Measurements from ENCODE around the gene ARHGEF6. TPM values are rescaled to one million over a fixed set of nuclear protein-coding genes. Genes with fewer than 3 reads are reported as not detected.
"Not testable (repeated sequence)": the region's sequence is repeated elsewhere in the genome, so short reads cannot be mapped to it uniquely, and the experiment has no call there.

Gene ARHGEF6
- total and polyA plus RNA-seq, 12 donors: 9.1 to 37.9 (median 25.0) TPM

DNA sequence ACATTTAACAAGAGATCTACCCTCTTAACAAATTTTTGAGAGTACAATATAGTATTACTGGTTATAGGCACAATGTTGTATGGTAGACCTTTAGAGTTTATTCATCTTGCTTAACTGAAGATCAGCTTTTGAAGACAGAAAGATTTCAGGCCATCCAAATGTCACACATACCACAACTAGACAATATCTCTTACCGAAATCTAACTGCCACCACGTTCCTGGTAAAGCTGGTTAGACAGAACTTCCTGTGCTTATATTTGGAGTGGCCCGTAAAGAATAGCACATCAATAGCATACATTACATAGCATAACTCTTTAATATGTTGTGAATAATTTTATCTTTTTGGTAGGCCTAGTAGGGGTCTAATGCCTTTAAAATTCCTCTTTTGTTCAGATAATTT is 29.8 kb upstream of the ARHGEF6 start:
- no peaks in the 10 kb centered on the region for H3K9me3 ChIP-seq (replicated peaks in 1 of 3)
- DNase-seq: no peak
- intact Hi-C loops (cut with DNase I): no loop called here
- no peak overlapping the region for H3K27ac ChIP-seq
- H3K36me3 ChIP-seq (replicated peaks in 1 of 2): no peaks in the 10 kb centered on the region
- H3K4me1 ChIP-seq (replicated peaks in 1 of 2): peaks cover 0 to 7% of the 10 kb centered on the region in 2 donors
- no peak for TF ChIP-seq CTCF (IDR thresholded peaks at IDR 0.05)
- no peak for TF ChIP-seq POLR2A (IDR thresholded peaks at IDR 0.05)
- no peak overlapping the region for H3K4me3 ChIP-seq
- peaks cover 5% of the 10 kb centered on the region for H3K27me3 ChIP-seq
- WGBS, 4 donors: 61 to 90% (median 71%) methylated on average over 3 of the region's 3 CpGs

DNA sequence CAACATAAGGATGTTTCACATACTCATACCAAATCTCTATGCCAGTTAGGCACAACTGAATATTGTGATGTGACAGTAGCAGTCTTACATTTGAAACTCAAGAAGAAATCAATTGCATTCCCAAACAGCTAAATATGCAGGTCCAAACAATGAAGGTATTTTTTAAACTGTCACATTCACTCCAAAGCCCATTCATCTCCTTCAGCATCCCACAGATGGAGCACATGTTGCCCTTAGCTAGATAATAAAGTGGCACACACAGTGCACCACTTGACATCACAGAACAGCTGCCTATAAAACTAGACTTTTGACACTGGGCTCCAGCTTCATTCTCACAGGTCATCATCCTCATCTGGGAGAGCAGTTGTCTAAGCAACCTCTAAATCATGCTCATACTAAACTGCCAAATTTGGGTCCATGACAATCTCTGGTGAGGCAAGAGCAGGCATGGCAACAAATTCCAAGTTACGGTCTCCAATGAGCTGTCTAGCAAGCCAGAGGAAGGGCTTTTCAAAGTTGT is 26.2 kb upstream of the ARHGEF6 start:
- Histone ChIP-seq H3K36me3 (replicated peaks in 1 of 2) (no peaks in the 10 kb centered on the region), H3K4me1 (replicated peaks in 1 of 2) (peaks cover 0 to under 1% of the 10 kb centered on the region in 2 donors), H3K27ac (no peak overlapping the region), H3K4me3 (no peak overlapping the region), H3K27me3 (peaks cover 5% of the 10 kb centered on the region), H3K9me3 (replicated peaks in 1 of 3) (no peaks in the 10 kb centered on the region)
- 86 to 100% (median 100%) methylated on average over 1 of the region's 1 CpG for WGBS, 4 donors
- TF ChIP-seq POLR2A (IDR thresholded peaks at IDR 0.05) (no peak), CTCF (IDR thresholded peaks at IDR 0.05) (no peak)
- DNase-seq: no peak
- intact Hi-C loops (cut with DNase I): no loop called here

DNA sequence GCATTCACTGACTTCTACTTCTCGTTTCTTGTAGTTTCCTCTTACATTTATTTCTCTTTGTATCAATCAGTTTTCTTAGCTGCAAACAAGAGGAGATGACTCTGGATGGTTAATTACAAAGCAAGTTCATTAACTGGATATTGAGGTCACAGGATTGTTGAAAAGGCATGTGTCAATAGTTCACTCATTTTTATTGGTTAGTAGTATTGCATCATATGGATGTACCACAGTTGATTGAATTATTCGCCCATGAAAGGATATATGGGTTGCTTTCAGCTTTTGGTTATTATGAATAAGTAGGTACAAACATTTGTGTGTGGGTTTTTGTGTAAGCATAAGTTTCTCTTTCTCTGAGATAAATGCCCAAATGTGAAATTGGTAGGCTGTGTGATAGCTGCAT is 21.8 kb upstream of the ARHGEF6 start:
- intact Hi-C loops (cut with DNase I): no loop called here
- WGBS, 4 donors: 66 to 92% (median 81%) methylated on average over 2 of the region's 2 CpGs
- no peak overlapping the region for H3K4me3 ChIP-seq

GRCh38 chrX:136797787-136798186 is 17.1 kb upstream of the ARHGEF6 start:
- intact Hi-C loops (cut with DNase I): no loop called here
- no peak for TF ChIP-seq CTCF (IDR thresholded peaks at IDR 0.05)
- TF ChIP-seq POLR2A (IDR thresholded peaks at IDR 0.05): no peak
- no peaks in the 10 kb centered on the region for H3K27me3 ChIP-seq
- WGBS, 4 donors: 49 to 71% (median 65%) methylated on average over 3 of the region's 3 CpGs
- no peaks in the 10 kb centered on the region for H3K4me1 ChIP-seq (replicated peaks in 1 of 2)
- H3K4me3 ChIP-seq: no peak overlapping the region
- no peaks in the 10 kb centered on the region for H3K36me3 ChIP-seq (replicated peaks in 1 of 2)
- no peak for DNase-seq
- H3K27ac ChIP-seq: no peak overlapping the region
- no peaks in the 10 kb centered on the region for H3K9me3 ChIP-seq (replicated peaks in 1 of 3)

More for the DNA sequence above, 21.8 kb upstream of the ARHGEF6 start:
- DNase-seq: no peak
- no peaks in the 10 kb centered on the region for H3K36me3 ChIP-seq (replicated peaks in 1 of 2)
- no peaks in the 10 kb centered on the region for H3K4me1 ChIP-seq (replicated peaks in 1 of 2)
- no peak overlapping the region for H3K27ac ChIP-seq
- TF ChIP-seq CTCF (IDR thresholded peaks at IDR 0.05) (no peak), POLR2A (IDR thresholded peaks at IDR 0.05) (no peak)
- H3K27me3 ChIP-seq: no peaks in the 10 kb centered on the region
- no peaks in the 10 kb centered on the region for H3K9me3 ChIP-seq (replicated peaks in 1 of 3)

DNA sequence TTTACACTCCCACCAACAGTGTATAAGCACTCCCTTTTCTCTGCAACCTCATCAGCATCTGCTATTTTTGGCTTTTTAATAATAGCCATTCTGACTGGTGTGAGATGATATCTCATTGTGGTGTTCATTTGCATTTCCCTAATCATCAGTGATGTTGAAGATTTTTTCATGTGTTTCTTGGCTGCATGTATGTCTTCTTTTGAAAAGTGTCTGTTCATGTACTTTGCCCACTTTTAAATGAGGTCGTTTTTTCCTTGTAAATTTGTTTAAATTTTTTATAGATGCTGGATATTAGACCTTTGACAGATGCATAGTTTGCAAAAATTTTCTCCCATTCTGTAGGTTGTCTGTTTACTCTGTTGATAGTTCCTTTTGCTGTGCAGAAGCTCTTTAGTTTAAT is 14.4 kb upstream of the ARHGEF6 start:
- intact Hi-C loops (cut with DNase I); H3K27ac ChIP-seq; DNase-seq; H3K27me3 ChIP-seq; H3K4me3 ChIP-seq; H3K4me1 ChIP-seq (replicated peaks in 1 of 2); H3K9me3 ChIP-seq (replicated peaks in 1 of 3); H3K36me3 ChIP-seq (replicated peaks in 1 of 2): not testable (repeated sequence)
- WGBS, 4 donors: 46 to 83% (median 66%) methylated on average over 1 of the region's 1 CpG

DNA sequence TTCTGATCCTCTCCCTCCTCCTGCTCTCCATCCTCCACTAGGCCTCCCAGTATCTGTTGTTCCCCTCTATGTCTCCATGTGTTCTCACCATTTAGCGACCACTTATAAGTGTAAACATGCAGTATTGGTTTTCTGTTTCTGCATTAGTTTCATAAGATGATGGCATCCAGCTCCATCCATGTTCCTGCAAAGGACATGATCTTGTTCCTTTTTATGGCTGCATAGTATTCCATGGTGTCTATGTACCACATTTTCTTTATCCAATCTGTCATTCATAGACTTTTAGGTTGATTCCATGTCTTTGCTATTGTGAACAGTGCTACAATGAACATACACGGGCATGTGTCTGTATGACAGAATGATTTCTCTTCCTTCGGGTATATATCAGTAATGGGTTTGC is 13.9 kb upstream of the ARHGEF6 start:
- 88 to 96% (median 93%) methylated on average over 3 of the region's 3 CpGs for WGBS, 4 donors
- H3K27ac ChIP-seq; intact Hi-C loops (cut with DNase I); H3K9me3 ChIP-seq (replicated peaks in 1 of 3); H3K36me3 ChIP-seq (replicated peaks in 1 of 2); H3K27me3 ChIP-seq; DNase-seq; H3K4me3 ChIP-seq; H3K4me1 ChIP-seq (replicated peaks in 1 of 2): not testable (repeated sequence)

Data from adrenal gland (tissue), 12 donors.